Neural cell (in vitro differentiated cells): ENCODE measurements around the gene KSR2. TPM values are rescaled to one million over a fixed set of nuclear protein-coding genes. Genes with fewer than 3 reads are reported as not detected.

Experiments used
- H2AFZ ChIP-seq: fragments of 200-600, 300-800 bp; sonication (generic), shearing (Covaris generic); 2 replicates; pipeline ENCODE4 v1.6.0; 2014; ENCODE audit warnings: low read depth, mild to moderate bottlenecking, antibody characterized with exemption, low read length, moderate library complexity
- H3F3A ChIP-seq: fragments of 200-600 bp; shearing (Covaris generic); 2 replicates; pipeline ENCODE4 v1.6.1; 2016; ENCODE audit warnings: mild to moderate bottlenecking, moderate library complexity, mixed read lengths, antibody characterized with exemption, low read length; ENCODE audit not compliant: insufficient read depth, poor library complexity, severe bottlenecking
- H3K27ac ChIP-seq: fragments of 200-600, 300-800 bp; sonication (generic), shearing (Covaris generic); 2 replicates; pipeline ENCODE4 v1.5.1; 2014; ENCODE audit warnings: mild to moderate bottlenecking, low read length, moderate library complexity
- H3K27me3 ChIP-seq: fragments of 300-800, 200-600 bp; sonication (generic), shearing (Covaris generic); 2 replicates; pipeline ENCODE4 v1.6.0; 2014; ENCODE audit warnings: mild to moderate bottlenecking, low read depth, low read length, moderate library complexity; ENCODE audit not compliant: insufficient read depth
- H3K36me3 ChIP-seq: fragments of 300-800, 200-600 bp; sonication (generic), shearing (Covaris generic); 2 replicates; pipeline ENCODE4 v1.5.1; 2014; ENCODE audit warnings: mild to moderate bottlenecking, antibody characterized with exemption, low read length, moderate library complexity; ENCODE audit not compliant: insufficient read depth
- H3K4me2 ChIP-seq: fragments of 300-800, 200-600 bp; sonication (generic), shearing (Covaris generic); 2 replicates; pipeline ENCODE4 v1.6.0; 2014; ENCODE audit warnings: mild to moderate bottlenecking, low read length
- H3K4me3 ChIP-seq: fragments of 300-800, 200-600 bp; sonication (generic), shearing (Covaris generic); 2 replicates; pipeline ENCODE4 v1.5.1; 2014; ENCODE audit warnings: mild to moderate bottlenecking, low read length, moderate library complexity
- H3K79me2 ChIP-seq: fragments of 200-600 bp; shearing (Covaris generic); replicated peaks from 2 replicates; pipeline ENCODE4 v1.6.0; 2014; ENCODE audit warnings: mild to moderate bottlenecking, low read length, moderate library complexity; ENCODE audit not compliant: insufficient read depth
- H3K9ac ChIP-seq: fragments of 300-800, 200-600 bp; sonication (generic), shearing (Covaris generic); 2 replicates; pipeline ENCODE4 v1.6.1; 2016; ENCODE audit warnings: mild to moderate bottlenecking, low read length, mixed read lengths
- H3K9me2 ChIP-seq: fragments of 200-600 bp; shearing (Covaris generic); 2 replicates; pipeline ENCODE4 v1.6.1; 2016; ENCODE audit warnings: mild to moderate bottlenecking, low read length, mixed read lengths; ENCODE audit not compliant: insufficient read depth
- H3K9me3 ChIP-seq: fragments of 200-600, 300-800 bp; sonication (generic), shearing (Covaris generic); 2 replicates; pipeline ENCODE4 v1.6.1; 2016; ENCODE audit warnings: mild to moderate bottlenecking, mixed run types, low read length, moderate library complexity, mixed read lengths
- H4K20me1 ChIP-seq: fragments of 200-600 bp; shearing (Covaris generic); 2 replicates; pipeline ENCODE4 v1.6.1; 2016; ENCODE audit warnings: mild to moderate bottlenecking, mixed run types; ENCODE audit not compliant: insufficient read depth
- CTCF ChIP-seq: fragments of 450-650 bp; IDR thresholded peaks from 2 replicates; pipeline ENCODE4 v1.5.1; 2014; ENCODE audit warnings: antibody characterized with exemption, mild to moderate bottlenecking, moderate library complexity; ENCODE audit not compliant: poor library complexity, severe bottlenecking
- EP300 ChIP-seq: fragments of 450-650 bp; conservative IDR thresholded peaks from 2 replicates; pipeline ENCODE4 v1.6.1; 2014; ENCODE audit warnings: antibody characterized with exemption, mild to moderate bottlenecking, moderate library complexity; ENCODE audit not compliant: poor library complexity, severe bottlenecking
- EZH2 ChIP-seq: fragments of 200-600, 300-800 bp; shearing (Covaris generic), sonication (generic); IDR thresholded peaks from 2 replicates; pipeline ENCODE4 v1.6.1; 2014; ENCODE audit warnings: antibody characterized with exemption, low read length, borderline replicate concordance, mild to moderate bottlenecking; ENCODE audit not compliant: insufficient read depth, poor library complexity, severe bottlenecking
- MXI1 ChIP-seq: fragments of 450-650 bp; conservative IDR thresholded peaks from 2 replicates; pipeline ENCODE4 v1.6.1; 2014; ENCODE audit warnings: antibody characterized with exemption, mild to moderate bottlenecking; ENCODE audit not compliant: poor library complexity, severe bottlenecking
- POLR2AphosphoS5 ChIP-seq: IDR thresholded peaks from 2 replicates; pipeline ENCODE4 v1.6.1; 2012
- RAD21 ChIP-seq: fragments of 450-650 bp; conservative IDR thresholded peaks from 2 replicates; pipeline ENCODE4 v1.6.1; 2014; ENCODE audit warnings: antibody characterized with exemption, mild to moderate bottlenecking, moderate library complexity
- SMC3 ChIP-seq: fragments of 450-650 bp; conservative IDR thresholded peaks from 2 replicates; pipeline ENCODE4 v1.6.1; 2014; ENCODE audit warnings: antibody characterized with exemption, mild to moderate bottlenecking, moderate library complexity; ENCODE audit not compliant: poor library complexity
- TAF1 ChIP-seq: IDR thresholded peaks from 2 replicates; pipeline ENCODE4 v1.6.1; 2012; ENCODE audit warnings: low read depth
- polyA plus RNA-seq: library from polyadenylated mRNA; depleted of rRNA; stranded (reverse); fragments of >200 nt; gene quantifications from 2 replicates; pipeline ENCODE4 v1.2.3, GENCODE V29; 2014
- TF ChIP-seq, protein P1 (sequence below): IDR thresholded peaks from 2 replicates; pipeline ENCODE4 v1.6.1; 2012; ENCODE audit warnings: borderline replicate concordance

The KSR2 gene
- polyA plus RNA-seq, 1 donor from 2014 or later, result 3.0 TPM

DNA sequence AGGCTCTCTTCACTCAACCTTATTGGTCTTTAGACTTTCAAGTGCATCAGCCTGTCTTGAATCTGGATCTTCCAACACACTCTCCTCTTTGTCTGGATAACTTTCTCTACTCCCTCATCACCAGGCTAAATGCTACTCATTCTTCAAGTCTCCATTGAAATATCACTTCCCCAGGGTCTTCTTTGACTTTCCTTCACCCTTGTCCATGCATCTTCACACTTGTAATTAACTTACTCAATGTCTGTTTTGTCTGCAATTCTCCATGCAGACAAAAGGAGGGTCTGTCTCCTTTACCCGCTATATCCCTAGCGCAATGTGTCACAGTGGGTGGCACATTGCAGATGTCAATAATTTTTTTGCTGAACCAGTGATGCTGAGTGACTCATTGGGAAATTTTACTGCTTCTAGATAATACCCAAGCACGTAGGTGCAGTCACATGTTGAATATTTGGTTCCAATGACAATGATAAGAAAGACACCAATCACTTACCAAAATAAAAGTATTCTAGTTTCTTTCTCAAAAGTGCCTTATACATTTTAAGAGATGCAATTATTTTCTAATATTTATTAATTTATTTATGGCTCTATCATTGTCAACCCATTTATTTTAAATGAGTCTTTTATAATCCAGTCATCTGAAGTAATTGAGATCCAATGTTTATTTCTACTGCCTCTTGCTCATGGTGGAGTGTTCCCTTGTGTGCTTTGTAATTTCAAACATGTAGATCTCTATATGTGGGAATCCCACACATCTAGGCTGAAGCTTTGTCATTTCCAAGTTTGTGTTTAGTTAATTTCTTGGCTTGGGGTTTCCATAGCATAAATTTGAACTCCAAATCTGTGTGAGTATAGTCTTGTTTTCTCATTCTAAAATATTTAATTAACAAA lies 26.0 kb upstream of the KSR2 start:
- H3K4me3 ChIP-seq, result no peak overlapping the region
- no peaks in the 10 kb centered on the region for H3F3A ChIP-seq
- no peak overlapping the region for H2AFZ ChIP-seq
- no peaks in the 10 kb centered on the region for H3K36me3 ChIP-seq
- no peaks in the 10 kb centered on the region for H3K9me3 ChIP-seq
- H3K4me2 ChIP-seq, result no peak overlapping the region
- H4K20me1 ChIP-seq, result no peaks in the 10 kb centered on the region
- H3K9ac ChIP-seq, result no peak overlapping the region
- no peaks in the 10 kb centered on the region for H3K9me2 ChIP-seq
- H3K27ac ChIP-seq, result no peak overlapping the region
- no peaks in the 10 kb centered on the region for H3K27me3 ChIP-seq
- H3K79me2 ChIP-seq, result no peaks in the 10 kb centered on the region
- TF ChIP-seq POLR2AphosphoS5 (no peak), EP300 (no peak), TAF1 (no peak), CTCF (no peak), RAD21 (no peak), EZH2 (no peak), MXI1 (no peak), SMC3 (no peak)
- TF ChIP-seq, protein P1, sequence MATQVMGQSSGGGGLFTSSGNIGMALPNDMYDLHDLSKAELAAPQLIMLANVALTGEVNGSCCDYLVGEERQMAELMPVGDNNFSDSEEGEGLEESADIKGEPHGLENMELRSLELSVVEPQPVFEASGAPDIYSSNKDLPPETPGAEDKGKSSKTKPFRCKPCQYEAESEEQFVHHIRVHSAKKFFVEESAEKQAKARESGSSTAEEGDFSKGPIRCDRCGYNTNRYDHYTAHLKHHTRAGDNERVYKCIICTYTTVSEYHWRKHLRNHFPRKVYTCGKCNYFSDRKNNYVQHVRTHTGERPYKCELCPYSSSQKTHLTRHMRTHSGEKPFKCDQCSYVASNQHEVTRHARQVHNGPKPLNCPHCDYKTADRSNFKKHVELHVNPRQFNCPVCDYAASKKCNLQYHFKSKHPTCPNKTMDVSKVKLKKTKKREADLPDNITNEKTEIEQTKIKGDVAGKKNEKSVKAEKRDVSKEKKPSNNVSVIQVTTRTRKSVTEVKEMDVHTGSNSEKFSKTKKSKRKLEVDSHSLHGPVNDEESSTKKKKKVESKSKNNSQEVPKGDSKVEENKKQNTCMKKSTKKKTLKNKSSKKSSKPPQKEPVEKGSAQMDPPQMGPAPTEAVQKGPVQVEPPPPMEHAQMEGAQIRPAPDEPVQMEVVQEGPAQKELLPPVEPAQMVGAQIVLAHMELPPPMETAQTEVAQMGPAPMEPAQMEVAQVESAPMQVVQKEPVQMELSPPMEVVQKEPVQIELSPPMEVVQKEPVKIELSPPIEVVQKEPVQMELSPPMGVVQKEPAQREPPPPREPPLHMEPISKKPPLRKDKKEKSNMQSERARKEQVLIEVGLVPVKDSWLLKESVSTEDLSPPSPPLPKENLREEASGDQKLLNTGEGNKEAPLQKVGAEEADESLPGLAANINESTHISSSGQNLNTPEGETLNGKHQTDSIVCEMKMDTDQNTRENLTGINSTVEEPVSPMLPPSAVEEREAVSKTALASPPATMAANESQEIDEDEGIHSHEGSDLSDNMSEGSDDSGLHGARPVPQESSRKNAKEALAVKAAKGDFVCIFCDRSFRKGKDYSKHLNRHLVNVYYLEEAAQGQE, result no peak

DNA sequence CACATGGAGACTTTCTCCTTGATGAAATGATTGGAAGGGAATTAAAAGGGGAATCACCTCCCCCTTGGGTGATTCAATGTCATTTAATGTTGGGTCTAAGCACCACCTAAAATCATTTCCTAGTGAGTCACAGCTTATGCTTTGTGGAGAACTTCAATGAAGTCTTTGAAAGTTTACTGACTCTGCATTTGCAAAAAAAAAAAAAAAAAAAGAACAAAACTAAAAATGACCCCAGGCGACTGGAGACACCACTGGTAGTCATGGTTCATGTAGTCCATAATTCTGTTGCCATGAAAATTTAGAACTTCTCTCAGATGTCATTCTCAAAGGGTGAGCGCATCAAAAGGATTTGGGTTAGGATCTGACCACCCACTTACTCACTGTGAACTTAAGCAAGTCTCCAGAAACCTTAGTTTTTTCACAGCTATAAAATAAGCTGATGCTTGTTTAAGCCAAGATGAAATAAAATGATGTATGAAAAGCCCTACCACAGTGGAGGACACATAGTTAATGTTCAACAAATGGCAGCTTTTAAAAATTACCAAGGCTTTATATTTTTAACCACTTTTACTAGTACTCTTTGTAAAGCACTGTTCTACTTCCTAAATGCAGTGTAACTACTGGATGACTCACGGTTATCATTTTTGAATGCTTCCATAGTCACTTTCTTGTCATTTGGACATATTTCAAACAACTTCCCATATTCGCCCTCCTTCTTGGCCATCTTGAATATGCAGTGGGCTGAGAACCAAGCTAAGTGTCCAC lies 18.1 kb upstream of the KSR2 start:
- Histone ChIP-seq H2AFZ (no peak overlapping the region), H3K9me3 (no peaks in the 10 kb centered on the region), H3K36me3 (no peaks in the 10 kb centered on the region), H3K27ac (no peak overlapping the region), H3K27me3 (no peaks in the 10 kb centered on the region), H3K79me2 (no peaks in the 10 kb centered on the region), H3F3A (no peaks in the 10 kb centered on the region), H3K4me3 (no peak overlapping the region), H3K4me2 (no peak overlapping the region), H3K9ac (no peak overlapping the region), H3K9me2 (no peaks in the 10 kb centered on the region), H4K20me1 (no peaks in the 10 kb centered on the region)
- no peak for TF ChIP-seq EP300
- no peak for TF ChIP-seq RAD21
- no peak for TF ChIP-seq EZH2
- TF ChIP-seq, protein P1, result no peak
- no peak for TF ChIP-seq SMC3
- no peak for TF ChIP-seq CTCF
- TF ChIP-seq TAF1, result no peak
- no peak for TF ChIP-seq MXI1
- TF ChIP-seq POLR2AphosphoS5, result no peak
